GM19238 (cell line): ENCODE measurements around the gene NINJ2.
A peak's percentile ranks its signal among the peaks of the same experiment; 100 is the strongest.
"Not testable (repeated sequence)": the region's sequence is repeated elsewhere in the genome, so short reads cannot be mapped to it uniquely, and the experiment has no call there.

Source experiments
- DNase-seq: peaks from one replicate; pipeline ENCODE4 v3.0.0; 2011; ENCODE audit warnings: low spot score; ENCODE audit not compliant: insufficient read length

NINJ2 gene

GRCh38 chr12:642633-643474 is 20.4 kb downstream of the NINJ2 start:
- DNase-seq = peak; percentile 86

GRCh38 chr12:641321-641720 is 21.9 kb downstream of the NINJ2 start:
- not testable (repeated sequence) for DNase-seq

DNA sequence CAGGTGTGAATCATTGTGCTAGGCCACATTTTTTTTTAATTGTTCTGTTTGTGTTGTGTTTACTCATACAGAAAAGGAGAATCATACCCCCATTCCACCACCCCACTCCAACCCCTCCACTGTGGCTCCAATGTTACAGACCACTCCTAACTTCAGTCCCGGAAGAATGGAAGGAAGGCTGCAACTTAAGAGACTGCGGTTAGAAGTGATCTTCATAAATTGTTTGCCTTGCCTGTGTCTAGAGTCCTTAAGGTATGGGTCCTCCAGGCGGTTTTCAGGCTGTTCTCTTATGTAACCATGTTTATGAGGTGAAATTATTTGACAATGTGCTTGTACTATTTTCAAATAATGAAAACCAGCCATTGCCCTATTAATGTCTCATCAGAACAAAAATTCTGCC is 22.5 kb downstream of the NINJ2 start:
- DNase-seq = no peak

GRCh38 chr12:639988-640387 is 23.3 kb downstream of the NINJ2 start:
- no peak for DNase-seq

- no peak for DNase-seq
These were observed 23.7 kb downstream of the NINJ2 start for GRCh38 chr12:639566-639965.

- no peak for DNase-seq
These were observed 24.2 kb downstream of the NINJ2 start for GRCh38 chr12:638953-639557.

DNA sequence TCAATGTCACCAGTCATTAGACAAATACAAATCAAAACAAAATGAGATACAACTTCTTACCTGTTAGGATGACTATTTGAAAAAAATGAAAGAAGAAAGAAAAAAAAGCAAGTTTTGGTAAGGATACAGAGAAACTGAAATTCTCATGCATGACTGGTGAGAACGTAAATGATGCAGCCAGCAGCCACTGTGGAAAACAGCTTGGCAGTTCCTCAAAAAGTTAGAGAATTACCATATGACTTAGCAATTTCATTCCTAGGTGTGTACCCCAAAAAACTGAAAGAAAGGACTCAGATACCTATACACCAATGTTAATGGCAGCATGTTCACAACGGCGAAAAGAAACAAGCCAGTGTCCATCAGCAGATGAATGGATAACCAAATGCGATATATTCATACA is 26.6 kb downstream of the NINJ2 start:
- DNase-seq = no peak

DNA sequence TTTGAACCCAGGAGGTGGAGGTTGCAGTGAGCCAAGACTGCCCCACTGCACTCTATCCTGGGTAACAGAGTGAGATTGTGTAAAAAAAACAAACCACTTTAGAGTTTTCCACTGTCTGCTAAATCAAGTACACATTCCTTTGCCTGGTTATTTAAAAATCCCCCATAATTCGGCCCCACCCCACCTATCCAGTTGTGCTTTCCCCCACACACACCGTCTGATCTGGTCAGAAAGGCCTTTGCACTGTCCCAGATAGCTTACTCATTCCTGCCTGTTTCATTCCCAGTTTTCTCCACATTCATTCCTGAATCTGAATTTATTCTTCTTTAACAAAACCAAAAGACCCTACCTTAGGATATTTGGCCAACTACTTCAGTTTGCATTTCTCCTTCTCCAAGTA is 29.5 kb downstream of the NINJ2 start:
- no peak for DNase-seq

GRCh38 chr12:632102-632696 is 31.0 kb downstream of the NINJ2 start:
- no peak for DNase-seq

DNA sequence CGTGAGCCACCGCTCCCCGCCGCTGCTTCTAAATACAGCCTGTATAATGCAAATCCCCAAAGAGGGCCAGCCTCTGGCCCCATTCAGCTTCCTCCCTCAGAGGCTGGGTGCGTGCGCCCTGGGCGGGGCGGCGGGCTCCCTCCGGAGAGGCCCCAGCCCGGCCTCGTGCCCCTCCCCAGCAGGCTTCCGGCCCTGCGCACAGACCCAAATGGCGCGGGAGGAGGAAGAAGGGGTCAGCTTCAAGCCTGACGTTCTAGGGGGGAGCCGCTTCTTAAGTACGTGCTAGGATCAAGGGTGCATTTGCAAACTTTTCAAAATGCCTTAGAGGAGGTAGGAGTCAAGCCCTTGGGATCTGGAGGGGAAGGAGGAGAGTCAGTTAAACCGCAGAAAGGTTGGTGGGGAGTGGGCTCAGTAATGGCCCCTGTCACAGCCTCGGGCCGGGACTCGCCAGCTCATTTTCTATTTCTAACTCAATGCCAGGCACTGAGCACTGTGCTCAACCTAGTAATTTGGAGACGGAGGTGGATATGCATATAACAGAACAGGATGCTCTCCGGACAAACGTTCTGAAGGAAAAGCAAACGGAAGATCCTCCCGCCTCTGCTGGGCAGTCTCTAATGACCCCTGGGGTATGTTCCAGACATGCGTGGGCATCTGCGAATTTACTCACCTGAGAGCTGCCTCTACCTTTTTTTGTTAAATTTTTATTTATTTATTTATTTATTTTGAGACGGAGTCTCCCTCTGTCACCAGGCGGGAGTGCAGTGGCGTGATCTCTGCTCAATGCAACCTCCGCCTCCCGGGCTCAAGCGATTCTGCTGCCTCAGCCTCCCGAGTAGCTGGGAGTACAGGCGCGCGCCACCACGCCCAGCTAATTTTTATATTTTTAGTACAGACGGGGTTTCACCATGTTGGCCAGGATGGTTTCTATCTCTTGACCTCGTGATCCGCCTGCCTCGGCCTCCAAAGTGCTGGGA is 32.3 kb downstream of the NINJ2 start:
- DNase-seq = peak; percentile 60

- DNase-seq = not testable (repeated sequence)
These were observed 34.5 kb downstream of the NINJ2 start for GRCh38 chr12:628742-629078.

DNA sequence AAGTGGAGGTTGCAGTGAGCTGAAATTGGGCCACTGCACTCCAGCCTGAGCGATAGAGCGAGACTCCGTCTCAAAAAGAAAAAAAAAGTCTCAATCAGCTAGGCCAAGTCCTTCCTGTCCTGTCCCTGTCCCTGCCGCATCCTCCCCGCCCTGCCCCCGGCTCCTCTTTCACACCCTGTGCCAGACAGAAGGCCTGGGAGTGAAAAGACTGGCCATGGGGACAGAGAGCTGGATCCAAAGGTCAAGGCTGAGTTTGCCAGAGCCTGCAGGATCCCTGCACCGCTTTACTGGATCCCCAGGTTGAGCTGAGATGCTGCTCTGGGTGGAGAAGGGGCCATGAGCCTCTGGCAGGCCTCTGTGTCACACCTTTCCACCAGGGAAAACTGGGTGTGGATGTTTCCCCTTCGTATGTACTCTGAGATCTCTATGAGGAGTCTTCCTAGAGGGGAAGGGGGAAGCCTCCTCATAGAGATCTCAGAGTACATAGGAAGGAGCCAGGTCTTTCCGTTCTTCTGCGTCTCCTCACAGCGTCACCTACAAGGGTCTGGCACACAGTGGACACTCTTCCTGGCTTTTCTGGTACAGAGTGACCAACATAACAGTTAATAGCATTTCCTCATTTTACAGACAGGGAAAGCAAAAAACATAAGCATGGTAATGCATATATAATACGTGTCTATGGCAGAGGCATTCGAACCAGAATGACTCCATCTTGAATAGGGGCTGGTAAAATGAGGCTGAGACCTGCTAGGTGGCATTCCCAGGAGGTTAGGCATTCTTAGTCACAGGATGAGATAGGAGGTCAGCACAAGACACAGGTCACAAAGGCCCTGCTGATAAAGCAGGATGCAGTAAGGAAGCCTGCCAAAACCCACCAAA is 35.1 kb downstream of the NINJ2 start:
- DNase-seq = no peak

DNA sequence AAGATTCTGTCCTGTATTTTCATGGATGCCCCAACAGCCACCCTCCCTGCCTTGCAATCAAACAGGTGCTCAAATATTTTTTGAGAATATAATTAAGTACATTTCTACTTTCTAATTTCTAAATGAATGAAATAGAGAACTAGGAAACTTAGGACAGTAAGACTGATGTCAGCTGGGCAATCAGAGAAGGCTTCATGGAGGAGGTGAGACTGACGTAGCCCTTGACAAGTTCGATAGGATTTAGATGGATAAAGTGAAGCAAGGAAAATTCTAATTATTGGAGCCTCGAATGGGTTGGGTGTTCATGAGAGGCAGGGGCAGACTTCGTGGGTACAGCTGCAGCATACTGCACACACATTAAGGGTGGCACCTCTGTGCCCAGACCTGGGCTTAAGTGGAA is 36.0 kb downstream of the NINJ2 start:
- DNase-seq = no peak

GRCh38 chr12:625998-626397 is 37.2 kb downstream of the NINJ2 start:
- DNase-seq = no peak

DNA sequence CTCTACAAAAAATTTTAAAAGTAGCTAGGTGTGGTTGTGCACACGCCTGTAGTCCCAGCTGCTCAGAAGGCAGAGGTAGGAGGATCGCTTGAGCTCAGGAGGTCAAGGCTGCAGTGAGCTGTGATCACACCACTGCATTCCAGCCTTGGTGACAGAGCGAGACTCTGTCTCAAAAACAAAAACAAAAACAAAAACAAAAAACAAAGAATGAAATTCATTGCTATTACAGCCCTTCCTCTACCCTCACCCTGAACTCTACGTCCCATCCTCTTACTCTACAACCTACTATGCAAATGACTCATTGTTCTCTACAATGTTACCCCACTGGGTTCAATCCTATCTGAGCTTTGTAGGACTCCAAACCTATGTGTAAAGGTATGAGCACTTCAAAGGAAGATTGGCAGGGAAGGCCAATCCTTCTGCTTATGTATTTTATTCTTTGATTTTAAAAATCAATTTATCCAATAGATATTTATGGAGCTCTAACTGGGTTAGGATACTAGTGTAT is 39.3 kb downstream of the NINJ2 start:
- DNase-seq = no peak

DNA sequence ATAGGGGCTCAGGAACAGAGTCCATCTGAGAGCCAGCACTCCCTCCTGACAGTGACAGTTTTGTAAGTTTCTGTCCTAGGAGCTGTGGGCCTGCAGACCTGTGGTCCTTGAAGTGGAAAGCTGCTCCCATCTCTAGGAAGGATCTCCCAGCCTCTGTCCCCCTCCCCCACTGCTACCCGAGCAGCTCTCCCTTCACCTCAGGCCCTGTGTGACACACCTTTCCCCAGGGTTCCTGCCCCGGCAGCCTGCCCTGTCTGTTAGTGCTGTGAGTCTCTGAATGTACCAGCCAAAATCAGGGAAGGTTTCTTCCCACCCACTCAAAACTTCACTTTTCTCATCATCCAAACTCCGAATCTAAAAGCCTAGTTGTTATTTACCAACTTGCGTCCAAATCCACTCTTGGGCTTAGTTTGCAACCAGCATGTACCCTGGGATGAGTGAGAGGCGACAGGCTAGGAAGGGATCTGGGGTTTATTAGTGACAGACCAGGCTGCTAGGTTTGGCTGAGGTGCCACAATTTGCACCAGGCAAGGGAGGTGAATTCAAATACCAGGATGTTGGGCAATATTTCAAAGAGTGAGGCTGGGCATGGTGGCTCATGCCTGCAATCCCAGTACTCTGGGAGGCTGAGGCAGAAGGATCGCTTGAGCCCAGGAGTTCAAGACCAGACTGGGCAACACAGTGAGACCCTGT is 39.9 kb downstream of the NINJ2 start:
- DNase-seq = no peak

- no peak for DNase-seq
These were observed 40.8 kb downstream of the NINJ2 start for GRCh38 chr12:622416-622815.

DNA sequence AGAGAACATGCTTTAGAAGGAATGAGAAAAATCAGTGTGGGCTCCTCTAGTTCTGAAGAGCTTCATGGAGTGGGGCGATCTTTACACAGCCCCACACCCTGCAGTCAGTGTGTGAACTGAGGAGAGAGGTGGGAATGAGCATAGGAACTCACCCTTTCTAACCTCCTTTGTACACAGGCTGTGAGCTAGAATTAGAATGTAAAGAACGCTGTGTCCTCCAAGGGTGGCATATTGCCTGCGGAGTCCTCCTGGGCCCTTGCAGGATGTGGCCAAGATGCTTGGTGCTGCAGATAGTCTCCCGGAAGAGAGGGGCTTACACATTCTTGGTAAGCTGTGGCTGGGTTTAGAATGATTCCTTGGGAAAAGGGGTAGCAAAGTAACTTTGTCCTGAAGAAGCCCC is 43.9 kb downstream of the NINJ2 start:
- no peak for DNase-seq

DNA sequence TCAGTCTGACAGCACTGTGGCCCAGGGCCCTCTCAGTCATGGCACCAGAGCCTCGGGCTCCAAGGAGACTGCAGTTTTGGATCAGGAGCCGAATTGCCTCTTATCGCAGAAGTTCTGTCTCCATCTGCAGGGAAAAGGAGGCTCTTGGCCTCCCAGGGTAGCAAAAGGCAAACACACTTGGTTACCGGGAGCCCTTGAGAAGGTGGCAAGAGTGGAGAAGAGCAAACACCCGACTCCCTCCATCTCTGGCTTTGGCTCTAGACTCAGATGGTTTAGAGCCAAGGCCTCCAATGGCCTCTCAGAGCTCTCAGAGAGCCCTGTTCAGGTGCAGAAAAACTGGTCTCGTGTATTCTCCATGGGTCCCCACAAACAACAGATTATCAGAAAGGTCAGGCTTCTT is 44.6 kb downstream of the NINJ2 start:
- DNase-seq = no peak
